ENCODE results near the gene WNK1.
"Not testable (repeated sequence)": the region's sequence is repeated elsewhere in the genome, so short reads cannot be mapped to it uniquely, and the experiment has no call there.

Gene WNK1

GRCh38 chr12:818733-819132 is 66.4 kb downstream of the WNK1 start:
- no peak for DNase-seq

- no peak for DNase-seq
Measured at GRCh38 chr12:820336-820735, 68.0 kb downstream of the WNK1 start.

DNA sequence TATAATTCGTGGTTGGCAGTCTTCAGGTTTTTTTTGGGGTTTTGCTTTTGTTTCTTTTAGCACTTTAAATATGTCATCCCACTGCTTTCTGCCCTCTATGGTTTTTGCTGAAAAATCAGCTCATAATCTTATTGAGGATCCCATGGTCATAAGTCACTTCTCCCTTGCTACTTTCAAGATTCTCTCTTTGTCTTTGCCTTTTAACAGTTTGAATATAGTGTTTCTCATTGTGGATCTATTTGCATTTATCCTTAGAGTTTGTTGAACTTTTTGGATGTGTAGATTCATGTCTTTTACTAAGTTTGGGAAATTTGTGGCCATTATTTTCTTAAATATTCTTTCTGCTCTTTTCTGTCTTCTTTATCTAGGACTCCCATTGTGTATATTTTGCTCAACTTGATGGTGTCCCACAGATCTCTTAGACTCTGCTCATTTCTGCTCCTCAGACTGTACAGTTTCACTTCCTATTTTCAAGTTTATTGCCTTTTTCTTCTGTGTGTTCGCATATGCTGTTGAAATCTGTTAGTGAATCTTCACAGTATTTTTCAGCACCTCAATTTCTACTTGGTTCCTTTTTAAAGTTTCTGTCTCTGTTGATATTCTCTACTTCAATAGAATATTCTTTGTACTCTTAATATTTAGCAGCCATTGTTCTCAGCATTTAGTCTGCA is 70.8 kb downstream of the WNK1 start:
- DNase-seq: no peak

DNA sequence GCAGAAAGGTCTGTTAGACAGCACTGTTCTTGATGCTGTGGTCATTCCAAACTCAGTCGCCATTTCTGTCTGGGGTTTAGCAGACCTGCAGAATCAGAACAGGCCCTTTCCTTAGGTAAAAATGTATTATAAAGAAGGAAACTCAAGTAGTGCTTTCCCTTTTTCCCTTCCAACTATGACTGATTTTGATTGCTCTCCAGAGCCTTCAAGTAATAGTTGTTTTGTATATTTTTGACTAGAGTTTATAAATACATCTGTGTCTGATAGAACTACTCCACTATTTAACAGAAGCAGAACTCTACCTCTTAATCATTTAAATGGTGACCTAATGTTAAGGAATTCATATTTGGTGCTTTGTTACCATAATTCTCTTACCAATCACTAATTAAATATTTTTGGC is 74.0 kb downstream of the WNK1 start:
- DNase-seq: no peak

DNA sequence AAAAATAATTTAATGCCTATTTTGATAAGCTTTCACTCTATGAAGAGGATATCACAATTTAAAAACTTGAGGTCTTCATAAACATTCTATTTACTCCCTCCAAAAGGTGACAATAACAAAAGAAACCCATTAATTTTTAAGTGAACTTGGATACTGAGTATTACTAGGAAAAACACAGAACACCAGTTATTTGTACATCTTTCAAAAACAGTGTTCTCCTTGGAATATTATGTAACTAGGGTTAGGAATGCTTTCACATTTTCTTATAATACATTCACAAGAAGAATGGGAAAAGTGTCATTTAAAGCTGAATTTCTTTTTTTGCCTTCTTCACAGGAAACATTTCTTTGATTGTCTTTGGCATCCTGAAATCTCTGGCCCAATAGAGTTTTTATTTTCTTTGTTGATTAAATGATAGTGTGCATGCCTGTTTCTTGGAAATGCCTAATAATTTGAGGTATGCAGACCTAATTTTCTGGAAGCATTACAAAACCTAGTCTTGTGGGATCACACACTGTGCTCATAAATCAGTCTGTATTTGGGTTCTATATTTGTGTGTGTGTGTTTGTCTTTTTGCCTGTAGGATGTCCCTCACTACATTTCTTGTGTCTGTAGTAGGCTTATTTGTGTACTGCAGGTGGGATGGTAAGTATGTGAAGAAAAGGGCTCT is 76.5 kb downstream of the WNK1 start:
- no peak for DNase-seq

DNA sequence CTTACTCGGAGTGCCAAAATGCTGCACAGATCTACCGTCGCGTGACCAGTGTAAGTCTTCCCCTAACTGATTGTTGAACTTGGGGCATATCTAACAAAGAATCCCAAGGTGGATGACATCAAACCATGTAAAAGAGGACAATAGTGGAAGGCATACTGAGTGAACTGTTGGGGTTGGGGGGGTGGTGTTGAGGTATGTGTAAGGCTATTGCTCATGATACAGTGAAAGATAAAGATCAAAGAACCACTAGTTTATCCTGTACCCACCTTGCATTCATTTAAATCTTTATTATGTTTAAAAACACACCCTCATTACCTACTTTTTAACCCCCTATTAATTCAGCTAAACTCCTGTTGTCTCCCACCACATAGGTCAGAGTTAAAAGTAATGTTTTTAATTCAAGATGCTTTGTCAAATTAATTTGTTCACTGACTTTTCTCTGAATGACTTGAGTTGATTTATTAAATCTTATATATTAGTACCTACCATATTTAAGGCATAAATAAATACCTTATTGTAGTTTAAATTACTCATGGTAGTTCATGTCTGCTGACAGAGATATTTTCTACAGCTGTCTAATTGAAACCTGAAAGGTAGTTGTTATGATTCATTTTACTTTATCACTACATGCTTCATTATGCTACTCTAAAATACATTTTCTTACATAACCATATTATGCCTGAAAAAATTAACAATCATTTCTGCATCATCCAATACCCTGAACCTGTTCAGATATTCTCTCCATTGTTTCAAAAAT is 77.9 kb downstream of the WNK1 start:
- DNase-seq: no peak

DNA sequence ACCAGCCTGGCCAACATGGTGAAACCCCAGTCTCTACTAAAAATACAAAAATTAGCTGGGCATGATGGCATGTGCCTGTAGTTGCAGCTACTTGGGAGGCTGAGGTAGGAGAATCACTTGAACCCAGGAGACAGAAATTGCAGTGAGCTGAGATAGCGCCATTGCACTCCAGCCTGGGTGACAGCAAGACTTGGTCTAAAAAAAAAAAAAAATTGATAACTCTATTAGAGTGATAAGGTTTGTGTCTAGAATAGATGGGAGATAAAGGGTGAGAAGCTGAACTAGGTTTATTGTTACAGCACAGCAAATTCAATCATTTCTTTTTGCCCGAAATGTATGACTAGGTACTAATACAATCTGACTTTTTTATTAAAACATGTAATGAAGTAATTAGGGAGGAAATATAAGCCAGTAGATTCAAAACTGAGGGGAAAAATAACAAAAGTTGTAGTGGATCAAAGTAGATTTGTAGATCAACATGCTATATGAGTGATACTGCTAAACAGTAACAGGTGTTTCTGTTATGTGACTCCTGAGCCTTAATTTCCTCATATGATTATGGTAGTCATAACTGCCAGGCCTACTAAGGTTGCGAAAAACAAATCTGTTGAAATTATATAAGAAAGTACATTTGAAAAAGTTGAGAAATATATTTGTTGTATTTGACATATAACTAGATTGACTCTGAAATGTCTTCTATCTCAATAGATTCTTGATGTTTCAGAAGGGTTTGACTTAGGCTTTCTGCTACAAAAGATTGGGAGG is 83.6 kb downstream of the WNK1 start:
- DNase-seq: no peak

DNA sequence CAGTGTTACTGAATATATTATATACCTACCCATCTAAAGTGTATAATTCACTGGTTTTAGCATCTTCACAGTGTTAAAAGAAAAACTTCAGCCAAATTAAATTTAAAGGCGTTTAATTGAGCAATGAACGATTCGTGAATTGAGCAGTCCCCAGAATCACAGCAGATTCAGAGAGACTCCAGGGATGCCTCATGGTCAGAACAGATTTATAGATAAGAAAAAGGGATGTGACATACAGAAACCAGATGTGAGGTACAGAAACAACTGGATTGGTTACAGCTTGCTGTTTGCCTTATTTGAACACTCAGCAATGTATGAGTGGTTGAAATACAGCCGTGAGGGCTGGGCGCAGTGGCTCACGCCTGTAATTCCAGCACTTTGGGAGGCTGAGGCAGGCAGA is 84.6 kb downstream of the WNK1 start:
- no peak for DNase-seq

- DNase-seq: no peak
Measured at GRCh38 chr12:837548-837947, 85.2 kb downstream of the WNK1 start.

- no peak for DNase-seq
Measured at GRCh38 chr12:843609-844008, 91.2 kb downstream of the WNK1 start.

GRCh38 chr12:846421-846820 is 94.0 kb downstream of the WNK1 start:
- no peak for DNase-seq

- DNase-seq: no peak
Measured at GRCh38 chr12:848173-848865, 95.9 kb downstream of the WNK1 start.

GRCh38 chr12:848882-849527 is 96.6 kb downstream of the WNK1 start:
- no peak for DNase-seq

- DNase-seq: not testable (repeated sequence)
Measured at GRCh38 chr12:849733-850437, 97.5 kb downstream of the WNK1 start.

GRCh38 chr12:851343-851742 is 99.0 kb downstream of the WNK1 start:
- DNase-seq: no peak

DNA sequence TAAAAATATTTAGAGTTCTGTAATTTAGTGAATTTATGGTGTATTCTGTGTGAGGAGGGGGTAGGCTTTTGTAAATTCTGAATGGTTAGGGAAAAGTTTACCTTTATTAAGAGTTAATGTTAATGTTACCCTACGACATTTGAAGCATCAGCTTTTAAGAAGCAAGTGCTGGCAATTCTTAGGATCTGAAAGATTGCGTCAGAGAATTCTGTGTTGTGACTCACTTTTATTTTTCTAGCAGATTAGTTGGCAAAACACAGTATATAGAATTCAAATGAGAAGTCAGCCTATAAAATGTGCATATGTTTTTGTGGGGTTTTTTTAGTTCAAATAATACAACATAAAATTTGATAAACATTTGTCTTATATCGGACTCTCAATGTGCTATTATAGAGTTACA is 99.5 kb downstream of the WNK1 start:
- no peak for DNase-seq

DNA sequence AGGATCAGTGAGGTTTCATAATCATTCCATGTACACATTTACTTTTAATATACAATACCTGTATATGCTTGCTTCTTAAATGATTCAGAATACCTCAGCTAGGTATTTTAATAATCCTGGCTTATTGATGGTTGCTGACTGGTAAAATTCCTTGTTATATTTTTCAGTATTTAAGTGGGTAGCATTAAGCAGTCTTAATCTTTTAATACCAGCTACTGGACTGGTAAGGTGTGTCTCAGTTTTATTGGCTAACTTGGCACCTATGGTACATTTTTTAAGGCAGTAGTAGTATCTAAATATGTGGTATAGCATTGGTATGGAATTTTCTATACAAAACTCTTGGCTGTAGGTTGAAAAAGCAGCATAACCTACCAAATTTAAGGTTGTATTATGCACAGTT is 100.5 kb downstream of the WNK1 start:
- DNase-seq: no peak

- no peak for DNase-seq
Measured at GRCh38 chr12:857611-858010, 105.2 kb downstream of the WNK1 start.

GRCh38 chr12:862303-862911 is 110.0 kb downstream of the WNK1 start:
- DNase-seq: no peak

- DNase-seq: no peak
Measured at GRCh38 chr12:863285-863684, 110.9 kb downstream of the WNK1 start.

DNA sequence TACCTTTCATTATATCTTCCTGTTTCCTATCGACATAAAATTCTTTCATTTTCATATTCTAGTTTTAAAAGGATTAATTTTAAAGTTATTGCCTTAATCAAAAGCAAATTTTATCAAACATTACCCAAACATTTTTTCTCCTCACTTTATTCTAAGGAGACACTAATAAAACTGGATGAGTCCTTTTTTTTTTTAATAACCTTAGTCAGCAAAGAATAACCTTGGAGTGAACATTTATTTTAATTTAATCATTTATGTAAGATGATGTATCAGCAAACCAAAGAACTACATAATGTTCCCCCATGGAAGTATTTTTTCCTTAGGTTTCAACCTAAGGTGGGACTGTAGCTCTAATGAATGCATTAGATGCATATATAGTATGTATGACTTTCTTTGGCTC is 113.2 kb downstream of the WNK1 start:
- no peak for DNase-seq
